Uterus (tissue), 4 donors: ENCODE measurements around the gene SLC17A7. TPM values are rescaled to one million over a fixed set of nuclear protein-coding genes. Genes with fewer than 3 reads are reported as not detected.

Experiments used
- DNase-seq, 2 donors: peaks; one replicate each; pipeline ENCODE4 v3.0.0-alpha.2; 2019 to 2020
- H3K27ac ChIP-seq, 2 donors: fragments of 200-600 bp; sonication (generic); 1 replicate in 1 of 2; 2 replicates in 1 of 2; pipeline ENCODE4 v1.5.1; 2016 to 2018
- H3K27me3 ChIP-seq, 2 donors: fragments of 200-600 bp; sonication (generic); one replicate each; pipeline ENCODE4 v1.5.1; 2018 to 2019; ENCODE audit warnings: control low read depth in 1 of 2
- H3K36me3 ChIP-seq, 2 donors: fragments of 200-600 bp; sonication (generic); one replicate each; pipeline ENCODE4 v1.5.1; 2019; ENCODE audit warnings: control low read depth in 1 of 2
- H3K4me1 ChIP-seq, 2 donors: fragments of 200-600 bp; sonication (generic); one replicate each; pipeline ENCODE4 v1.5.1; 2018 to 2019; ENCODE audit warnings: control low read depth in 1 of 2
- H3K4me3 ChIP-seq, 2 donors: fragments of 200-600 bp; sonication (generic); 1 replicate in 1 of 2; 2 replicates in 1 of 2; pipeline ENCODE4 v1.5.1; 2018 to 2019; ENCODE audit warnings: mild to moderate bottlenecking in 1 of 2
- H3K9me3 ChIP-seq, 2 donors: fragments of 200-600 bp; sonication (generic); one replicate each; pipeline ENCODE4 v1.5.1; 2019; ENCODE audit warnings: control low read depth in 1 of 2
- POLR2A ChIP-seq, 2 donors: fragments of 450-650 bp; IDR thresholded peaks; one replicate each; pipeline ENCODE4 v1.6.1; 2016; ENCODE audit warnings: antibody characterized with exemption in 2 of 2, mild to moderate bottlenecking in 1 of 2, moderate library complexity in 1 of 2
- intact Hi-C: fragments of 100-400 bp; cut with DNase I; formaldehyde crosslinking; loops from one replicate; pipeline ENCODE4 v1.15.1; 2023; ENCODE audit warnings: low total_unique reads
- total RNA-seq, 4 donors: library from RNA; depleted of rRNA in 3 of 4; stranded (reverse); fragments of >200 nt in 3 of 4; gene quantifications; one replicate each; pipeline versions ENCODE4 v1.1.0 to v1.2.4, GENCODE V29; 2014 to 2023
- TF ChIP-seq, protein P1 (sequence below), 4 experiments: fragments of 200-600 bp in 2 of 4; fragments of 450-650 bp in 2 of 4; sonication (generic) in 2 of 4; IDR thresholded peaks; one replicate each; pipeline ENCODE4 v1.5.1; 2016 to 2019; ENCODE audit warnings: antibody characterized with exemption in 4 of 4, mild to moderate bottlenecking in 2 of 4, moderate library complexity in 1 of 4
- donor health status: DM: yes; HTN: yes; CAD: no.

Gene SLC17A7
- total RNA-seq, 4 donors from 2014 or later, result 1.3 to 5.6 (median 1.9) TPM; not detected in 1

- TF ChIP-seq POLR2A (IDR thresholded peaks at IDR 0.05), result no peak
- TF ChIP-seq, protein P1, sequence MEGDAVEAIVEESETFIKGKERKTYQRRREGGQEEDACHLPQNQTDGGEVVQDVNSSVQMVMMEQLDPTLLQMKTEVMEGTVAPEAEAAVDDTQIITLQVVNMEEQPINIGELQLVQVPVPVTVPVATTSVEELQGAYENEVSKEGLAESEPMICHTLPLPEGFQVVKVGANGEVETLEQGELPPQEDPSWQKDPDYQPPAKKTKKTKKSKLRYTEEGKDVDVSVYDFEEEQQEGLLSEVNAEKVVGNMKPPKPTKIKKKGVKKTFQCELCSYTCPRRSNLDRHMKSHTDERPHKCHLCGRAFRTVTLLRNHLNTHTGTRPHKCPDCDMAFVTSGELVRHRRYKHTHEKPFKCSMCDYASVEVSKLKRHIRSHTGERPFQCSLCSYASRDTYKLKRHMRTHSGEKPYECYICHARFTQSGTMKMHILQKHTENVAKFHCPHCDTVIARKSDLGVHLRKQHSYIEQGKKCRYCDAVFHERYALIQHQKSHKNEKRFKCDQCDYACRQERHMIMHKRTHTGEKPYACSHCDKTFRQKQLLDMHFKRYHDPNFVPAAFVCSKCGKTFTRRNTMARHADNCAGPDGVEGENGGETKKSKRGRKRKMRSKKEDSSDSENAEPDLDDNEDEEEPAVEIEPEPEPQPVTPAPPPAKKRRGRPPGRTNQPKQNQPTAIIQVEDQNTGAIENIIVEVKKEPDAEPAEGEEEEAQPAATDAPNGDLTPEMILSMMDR (IDR thresholded peaks at IDR 0.05), result no peak
- Histone ChIP-seq H3K27me3 (no peaks in the 10 kb centered on the region), H3K4me3 (peak overlapping the region; percentile 93 to 94), H3K36me3 (no peaks in the 10 kb centered on the region), H3K9me3 (no peaks in the 10 kb centered on the region), H3K27ac (peak overlapping the region; percentile 93), H3K4me1 (peaks cover 9 to 20% of the 10 kb centered on the region in 2 donors)
- intact Hi-C loops, result no loop called here
- DNase-seq, result no peak
Measured at GRCh38 chr19:49488046-49488862, 46.9 kb upstream of the SLC17A7 start.

DNA sequence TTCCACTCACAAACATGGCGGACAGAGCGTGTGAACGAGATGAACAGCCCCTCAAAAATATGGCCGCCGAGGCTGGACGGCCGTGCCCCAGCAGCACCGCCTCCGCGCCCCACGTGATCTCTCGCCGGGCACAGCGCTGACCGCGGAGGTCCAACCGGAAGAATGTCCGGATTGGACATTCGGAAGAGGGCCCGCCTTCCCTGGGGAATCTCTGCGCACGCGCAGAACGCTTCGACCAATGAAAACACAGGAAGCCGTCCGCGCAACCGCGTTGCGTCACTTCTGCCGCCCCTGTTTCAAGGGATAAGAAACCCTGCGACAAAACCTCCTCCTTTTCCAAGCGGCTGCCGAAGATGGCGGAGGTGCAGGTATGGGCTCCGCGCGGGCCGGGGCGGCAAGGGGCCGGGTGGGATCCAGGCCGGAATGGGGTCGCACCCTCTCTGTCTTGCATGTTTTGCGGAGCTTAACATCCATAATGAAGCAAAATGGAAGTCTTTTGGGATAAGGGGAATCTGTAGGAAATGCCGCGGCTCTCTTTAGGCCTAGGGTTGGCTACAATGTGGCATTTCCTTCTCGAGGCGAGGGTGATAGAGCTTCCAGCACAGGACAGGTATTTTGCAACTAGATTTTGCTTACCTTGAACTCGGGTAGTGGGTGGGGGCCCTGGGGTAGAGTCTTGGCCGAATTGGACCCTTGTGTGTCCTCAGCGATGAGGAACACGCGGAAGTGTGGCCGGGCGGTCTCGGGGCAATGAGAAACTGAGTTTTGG, 46.1 kb upstream of the SLC17A7 start, which contains the start of gene RPL13A:
RPL13A (plus strand) TSS at position 332 of the 769 bp plus-strand sequence; CDS start at position 354, 22 bp downstream.
- peak; percentile 94 to 98 for TF ChIP-seq POLR2A (IDR thresholded peaks at IDR 0.05)
- TF ChIP-seq, protein P1 (IDR thresholded peaks at IDR 0.05), result peak in 1 of 4 experiments; percentile 3
- Histone ChIP-seq H3K9me3 (no peaks in the 10 kb centered on the region), H3K4me1 (peaks cover 9 to 20% of the 10 kb centered on the region in 2 donors), H3K36me3 (no peaks in the 10 kb centered on the region), H3K27ac (peak within 1 kb of the TSS; percentile 93), H3K27me3 (no peaks in the 10 kb centered on the region), H3K4me3 (peak within 1 kb of the TSS; percentile 93 to 94)
- DNase-seq, result peak; percentile 99 to 100
- intact Hi-C loops, result no loop called here

- Histone ChIP-seq H3K9me3 (no peaks in the 10 kb centered on the region), H3K27me3 (no peaks in the 10 kb centered on the region), H3K4me1 (peaks cover 9 to 20% of the 10 kb centered on the region in 2 donors), H3K36me3 (no peaks in the 10 kb centered on the region), H3K27ac (peak overlapping the region; percentile 80 to 83), H3K4me3 (peak overlapping the region; percentile 7 to 12)
- TF ChIP-seq, protein P1 (IDR thresholded peaks at IDR 0.05), result peak in 1 of 4 experiments; percentile 17
- no peak for TF ChIP-seq POLR2A (IDR thresholded peaks at IDR 0.05)
- intact Hi-C loops, result no loop called here
- DNase-seq, result no peak
Measured at GRCh38 chr19:49486710-49487276, 45.5 kb upstream of the SLC17A7 start.

DNA sequence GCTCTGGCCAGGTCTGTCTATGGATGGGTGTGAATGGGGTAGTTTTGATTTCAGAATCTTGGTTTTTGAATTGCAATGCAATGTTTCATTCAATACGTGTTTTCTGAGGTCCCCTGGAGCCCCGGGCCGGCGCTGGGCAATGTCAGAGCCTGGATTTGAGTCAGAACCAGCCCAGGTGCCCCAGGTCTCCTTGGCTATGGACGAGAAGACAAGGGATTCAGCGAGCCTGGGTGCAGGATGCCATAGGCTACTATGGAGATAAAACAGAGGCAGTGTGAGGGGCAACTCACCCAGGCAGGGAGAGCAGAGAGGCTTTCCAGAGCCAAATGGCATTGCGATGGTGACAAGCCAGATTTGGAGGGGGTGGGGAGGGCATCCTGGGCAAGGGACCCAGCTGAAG, 44.9 kb upstream of the SLC17A7 start:
- intact Hi-C loops, result no loop called here
- Histone ChIP-seq H3K9me3 (no peaks in the 10 kb centered on the region), H3K27me3 (no peaks in the 10 kb centered on the region), H3K4me3 (no peak overlapping the region), H3K27ac (peak overlapping the region in 1 of 2 donors; percentile 83), H3K36me3 (no peaks in the 10 kb centered on the region), H3K4me1 (peaks cover 9 to 20% of the 10 kb centered on the region in 2 donors)
- TF ChIP-seq POLR2A (IDR thresholded peaks at IDR 0.05), result no peak
- TF ChIP-seq, protein P1 (IDR thresholded peaks at IDR 0.05), result no peak
- DNase-seq, result no peak
